ENCODE results near the gene R3HCC1L. TPM values are rescaled to one million over a fixed set of nuclear protein-coding genes. Genes with fewer than 3 reads are reported as not detected.

The R3HCC1L gene
- total and polyA plus RNA-seq, 9 of the 15 experiments (the other 6 are each of a cell fraction or from before 2014, with no cell fraction given): 9.1 to 17.8 (median 12.6) TPM

DNA sequence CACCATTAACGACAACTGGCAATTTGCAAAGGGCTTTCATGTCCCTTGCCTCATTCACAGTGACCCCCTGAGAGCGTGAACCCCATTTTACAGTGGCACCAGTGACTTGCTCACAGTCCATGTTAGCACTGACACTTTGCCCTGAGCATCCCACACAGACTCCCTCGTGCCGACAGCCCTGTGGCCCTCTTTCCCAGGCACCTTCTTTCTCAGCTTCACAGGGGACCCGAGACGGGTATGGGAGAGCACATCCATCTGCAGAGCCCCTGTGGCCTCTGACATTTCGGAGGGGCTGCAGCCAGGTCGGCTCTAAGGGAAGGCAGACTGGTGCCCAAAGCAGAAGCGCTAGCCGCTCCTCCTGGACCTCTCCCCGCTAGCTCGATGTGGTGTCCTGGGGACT is 122.7 kb downstream of the R3HCC1L start:
- intact Hi-C loops (cut with micrococcal nuclease): no loop called here

DNA sequence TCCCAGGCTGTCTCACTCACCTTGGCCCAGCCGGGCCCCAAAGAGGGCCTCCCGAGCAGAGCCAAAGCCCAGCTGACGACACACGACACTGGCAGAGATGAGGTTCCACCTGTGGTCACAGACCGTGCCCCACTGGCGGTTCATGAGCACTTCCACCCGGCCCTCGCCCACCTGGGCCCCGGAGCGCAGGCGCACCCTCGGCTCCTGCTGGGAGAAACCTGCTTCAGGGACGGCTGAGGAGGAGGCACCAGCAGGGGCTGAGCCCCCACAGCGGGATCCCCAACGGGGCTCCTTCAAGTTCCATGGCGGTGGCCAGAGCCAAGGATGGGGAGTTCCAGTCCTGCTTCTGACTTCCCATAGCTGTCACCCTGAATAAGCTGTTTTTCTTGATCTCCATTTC is 123.5 kb downstream of the R3HCC1L start:
- no peaks in the 10 kb centered on the region for H3K36me3 ChIP-seq (ENCODE audit: control insufficient read depth, insufficient read depth, low read length)
- peaks cover 13 to 18% of the 10 kb centered on the region in 2 experiments for H3K4me1 ChIP-seq (replicated peaks in 1 of 2; ENCODE audit: control insufficient read depth in 2 of 2, insufficient read depth in 2 of 2, low read length in 2 of 2)
- no peak for FAIRE-seq
- no peak for ATAC-seq
- H4K20me1 ChIP-seq (replicated peaks; ENCODE audit: control insufficient read depth, insufficient read depth, low read length): no peaks in the 10 kb centered on the region
- 81% methylated on average over 10 of the region's 16 CpGs for WGBS (ENCODE audit: insufficient coverage, low coverage, missing lambda C conversion rate)
- H3K9ac ChIP-seq (ENCODE audit: insufficient read depth in 1 of 2, low read depth in 2 of 2, low read length in 2 of 2): no peak overlapping the region
- BruUV-seq (replicated peaks): no TSS peak
- intact Hi-C loops (cut with micrococcal nuclease): no loop called here
- DNase-seq (ENCODE audit: extremely low read depth in 1 of 4, low spot score in 3 of 4): no peak
- no peaks in the 10 kb centered on the region for H3K79me2 ChIP-seq (ENCODE audit: control insufficient read depth, insufficient read depth, low read length)
- H3K4me2 ChIP-seq (ENCODE audit: insufficient read depth, low read length): no peak overlapping the region
- CTCF ChIA-PET (ENCODE audit: low intra/inter-chr PET ratio): no interaction called here
- no peak overlapping the region for H3K27ac ChIP-seq (ENCODE audit: extremely low read depth, low read depth, low read length)
- no peaks in the 10 kb centered on the region for H3K27me3 ChIP-seq (ENCODE audit: control insufficient read depth in 2 of 2, insufficient read depth in 2 of 2, low read length in 2 of 2)
- POLR2A ChIA-PET: no interaction called here
- H3K9me3 ChIP-seq (replicated peaks; ENCODE audit: control insufficient read depth, insufficient read depth, low read depth, low read length): no peaks in the 10 kb centered on the region
- H3K9me1 ChIP-seq (ENCODE audit: control insufficient read depth, insufficient read depth, low read length): no peaks in the 10 kb centered on the region
- H3K4me3 ChIP-seq: no peak overlapping the region
- in situ Hi-C loops (cut with MboI): no loop called here
- no peak overlapping the region for H2AFZ ChIP-seq (ENCODE audit: low read depth, low read length)
- TF ChIP-seq, protein P1, sequence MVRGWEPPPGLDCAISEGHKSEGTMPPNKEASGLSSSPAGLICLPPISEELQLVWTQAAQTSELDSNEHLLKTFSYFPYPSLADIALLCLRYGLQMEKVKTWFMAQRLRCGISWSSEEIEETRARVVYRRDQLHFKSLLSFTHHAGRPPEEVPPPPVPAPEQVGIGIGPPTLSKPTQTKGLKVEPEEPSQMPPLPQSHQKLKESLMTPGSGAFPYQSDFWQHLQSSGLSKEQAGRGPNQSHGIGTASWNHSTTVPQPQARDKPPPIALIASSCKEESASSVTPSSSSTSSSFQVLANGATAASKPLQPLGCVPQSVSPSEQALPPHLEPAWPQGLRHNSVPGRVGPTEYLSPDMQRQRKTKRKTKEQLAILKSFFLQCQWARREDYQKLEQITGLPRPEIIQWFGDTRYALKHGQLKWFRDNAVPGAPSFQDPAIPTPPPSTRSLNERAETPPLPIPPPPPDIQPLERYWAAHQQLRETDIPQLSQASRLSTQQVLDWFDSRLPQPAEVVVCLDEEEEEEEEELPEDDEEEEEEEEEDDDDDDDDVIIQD (CRISPR knock-in tag; IDR thresholded peaks at IDR 0.05): no peak
- TF ChIP-seq SMARCB1 (IDR thresholded peaks at IDR 0.05; ENCODE audit: insufficient read length, low read depth): no peak
- no peak for TF ChIP-seq ELF1 (tag; IDR thresholded peaks at IDR 0.05)
- TF ChIP-seq CEBPG (CRISPR knock-in tag; IDR thresholded peaks at IDR 0.05): no peak
- no peak for TF ChIP-seq CEBPG (tag; conservative IDR thresholded peaks at IDR 0.05 in 1 of 2, IDR thresholded peaks at IDR 0.05 in 1 of 2)
- TF ChIP-seq, protein P2, sequence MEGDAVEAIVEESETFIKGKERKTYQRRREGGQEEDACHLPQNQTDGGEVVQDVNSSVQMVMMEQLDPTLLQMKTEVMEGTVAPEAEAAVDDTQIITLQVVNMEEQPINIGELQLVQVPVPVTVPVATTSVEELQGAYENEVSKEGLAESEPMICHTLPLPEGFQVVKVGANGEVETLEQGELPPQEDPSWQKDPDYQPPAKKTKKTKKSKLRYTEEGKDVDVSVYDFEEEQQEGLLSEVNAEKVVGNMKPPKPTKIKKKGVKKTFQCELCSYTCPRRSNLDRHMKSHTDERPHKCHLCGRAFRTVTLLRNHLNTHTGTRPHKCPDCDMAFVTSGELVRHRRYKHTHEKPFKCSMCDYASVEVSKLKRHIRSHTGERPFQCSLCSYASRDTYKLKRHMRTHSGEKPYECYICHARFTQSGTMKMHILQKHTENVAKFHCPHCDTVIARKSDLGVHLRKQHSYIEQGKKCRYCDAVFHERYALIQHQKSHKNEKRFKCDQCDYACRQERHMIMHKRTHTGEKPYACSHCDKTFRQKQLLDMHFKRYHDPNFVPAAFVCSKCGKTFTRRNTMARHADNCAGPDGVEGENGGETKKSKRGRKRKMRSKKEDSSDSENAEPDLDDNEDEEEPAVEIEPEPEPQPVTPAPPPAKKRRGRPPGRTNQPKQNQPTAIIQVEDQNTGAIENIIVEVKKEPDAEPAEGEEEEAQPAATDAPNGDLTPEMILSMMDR (IDR thresholded peaks at IDR 0.05 in 2 of 3, conservative IDR thresholded peaks at IDR 0.05 in 1 of 3; ENCODE audit: insufficient read depth in 2 of 3, low read depth in 1 of 3, low read length in 3 of 3): no peak

More for the DNA sequence above, 122.7 kb downstream of the R3HCC1L start:
- no peaks in the 10 kb centered on the region for H3K9me3 ChIP-seq (replicated peaks; ENCODE audit: control insufficient read depth, insufficient read depth, low read depth, low read length)
- H3K4me3 ChIP-seq: no peak overlapping the region
- no peaks in the 10 kb centered on the region for H3K27me3 ChIP-seq (ENCODE audit: control insufficient read depth in 2 of 2, insufficient read depth in 2 of 2, low read length in 2 of 2)
- H3K27ac ChIP-seq (ENCODE audit: extremely low read depth, low read depth, low read length): no peak overlapping the region
- TF ChIP-seq, protein P3, sequence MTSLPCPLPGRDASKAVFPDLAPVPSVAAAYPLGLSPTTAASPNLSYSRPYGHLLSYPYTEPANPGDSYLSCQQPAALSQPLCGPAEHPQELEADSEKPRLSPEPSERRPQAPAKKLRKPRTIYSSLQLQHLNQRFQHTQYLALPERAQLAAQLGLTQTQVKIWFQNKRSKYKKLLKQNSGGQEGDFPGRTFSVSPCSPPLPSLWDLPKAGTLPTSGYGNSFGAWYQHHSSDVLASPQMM (CRISPR knock-in tag; IDR thresholded peaks at IDR 0.05): no peak
- no peak for TF ChIP-seq SNRNP70 (optimal IDR thresholded peaks at IDR 0.05; ENCODE audit: low read depth, low read length)
- no peak for TF ChIP-seq ETV6 (IDR thresholded peaks at IDR 0.05; ENCODE audit: borderline replicate concordance in 1 of 2, low read depth in 2 of 2, low read length in 1 of 2)
- no peak for TF ChIP-seq ETV6 (CRISPR knock-in tag; IDR thresholded peaks at IDR 0.05; ENCODE audit: borderline replicate concordance)
- TF ChIP-seq SUPT5H (IDR thresholded peaks at IDR 0.05): no peak
- TF ChIP-seq, protein P4, sequence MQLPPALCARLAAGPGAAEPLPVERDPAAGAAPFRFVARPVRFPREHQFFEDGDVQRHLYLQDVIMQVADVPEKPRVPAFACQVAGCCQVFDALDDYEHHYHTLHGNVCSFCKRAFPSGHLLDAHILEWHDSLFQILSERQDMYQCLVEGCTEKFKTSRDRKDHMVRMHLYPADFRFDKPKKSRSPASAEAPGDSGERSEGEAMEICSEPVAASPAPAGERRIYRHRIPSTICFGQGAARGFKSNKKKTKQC (CRISPR knock-in tag; IDR thresholded peaks at IDR 0.05): no peak
- TF ChIP-seq ZNF830 (CRISPR knock-in tag; IDR thresholded peaks at IDR 0.05): no peak
- BruUV-seq (replicated peaks): no TSS peak
- H4K20me1 ChIP-seq (replicated peaks; ENCODE audit: control insufficient read depth, insufficient read depth, low read length): no peaks in the 10 kb centered on the region
- CTCF ChIA-PET (ENCODE audit: low intra/inter-chr PET ratio): no interaction called here
- no peak overlapping the region; a peak in 1 of 4 replicates for H3K9ac ChIP-seq (ENCODE audit: insufficient read depth in 1 of 2, low read depth in 2 of 2, low read length in 2 of 2)
- WGBS (ENCODE audit: insufficient coverage, low coverage, missing lambda C conversion rate): 60% methylated on average over 7 of the region's 12 CpGs
- POLR2A ChIA-PET: no interaction called here
- ATAC-seq (no peak), FAIRE-seq (no peak), DNase-seq (ENCODE audit: extremely low read depth in 1 of 4, low spot score in 3 of 4) (no peak)
- in situ Hi-C loops (cut with MboI): no loop called here
- no peaks in the 10 kb centered on the region for H3K9me1 ChIP-seq (ENCODE audit: control insufficient read depth, insufficient read depth, low read length)
- peaks cover 13 to 18% of the 10 kb centered on the region in 2 experiments for H3K4me1 ChIP-seq (replicated peaks in 1 of 2; ENCODE audit: control insufficient read depth in 2 of 2, insufficient read depth in 2 of 2, low read length in 2 of 2)
- H2AFZ ChIP-seq (ENCODE audit: low read depth, low read length): no peak overlapping the region
- H3K79me2 ChIP-seq (ENCODE audit: control insufficient read depth, insufficient read depth, low read length): no peaks in the 10 kb centered on the region
- H3K36me3 ChIP-seq (ENCODE audit: control insufficient read depth, insufficient read depth, low read length): no peaks in the 10 kb centered on the region
- no peak overlapping the region for H3K4me2 ChIP-seq (ENCODE audit: insufficient read depth, low read length)
